Measurements from ENCODE around the gene SHISA4.

- no peak for TF ChIP-seq EZH2phosphoT487 (IDR thresholded peaks at IDR 0.05; ENCODE audit: insufficient read depth, low read depth)
- no peak for TF ChIP-seq EZH2 (IDR thresholded peaks at IDR 0.05; ENCODE audit: insufficient read depth, poor library complexity, severe bottlenecking)
These were observed 6.5 kb downstream of the SHISA4 start for GRCh38 chr1:201895120-201895665.
